HepG2 (cell line): Measurements from ENCODE around the gene NUTF2. TPM values are rescaled to one million over a fixed set of nuclear protein-coding genes. Genes with fewer than 3 reads are reported as not detected.

Source experiments
- BORCS8-MEF2B ChIP-seq: sonication (generic); formaldehyde crosslinking; IDR thresholded peaks from 2 replicates; pipeline ENCODE4 v1.8.0; 2022; ENCODE audit warnings: mild to moderate bottlenecking, missing genetic modification reagents
- IKZF1 ChIP-seq: fragments of 450-650 bp; IDR thresholded peaks from 2 replicates; pipeline ENCODE4 v1.7.1; 2016
- MEF2D ChIP-seq: sonication (generic); formaldehyde crosslinking; IDR thresholded peaks from 2 replicates; pipeline ENCODE4 v1.5.1; 2020; ENCODE audit warnings: mild to moderate bottlenecking, missing genetic modification reagents
- NFE2L1 ChIP-seq: sonication (generic); formaldehyde crosslinking; IDR thresholded peaks from 2 replicates; pipeline ENCODE4 v1.4.0; 2020; ENCODE audit warnings: missing genetic modification reagents, mild to moderate bottlenecking, borderline replicate concordance
- RAD51 ChIP-seq: fragments of 450-650 bp; IDR thresholded peaks from 2 replicates; pipeline ENCODE4 v1.6.1; 2016; ENCODE audit warnings: borderline replicate concordance
- RBFOX2 ChIP-seq: fragments of 200-400 bp; formaldehyde crosslinking; IDR thresholded peaks from 2 replicates; pipeline ENCODE4 v1.6.1; 2017; ENCODE audit warnings: low read depth, mild to moderate bottlenecking, low read length
- TBP ChIP-seq: sonication (generic); formaldehyde crosslinking; IDR thresholded peaks from 2 replicates; pipeline ENCODE4 v1.5.0; 2020; ENCODE audit warnings: missing genetic modification reagents
- TBX3 ChIP-seq: fragments of 450-650 bp; IDR thresholded peaks from 2 replicates; pipeline ENCODE4 v1.6.1; 2017; ENCODE audit warnings: antibody characterized with exemption, mild to moderate bottlenecking, inconsistent platforms, borderline replicate concordance
- THYN1 ChIP-seq: sonication (generic); formaldehyde crosslinking; IDR thresholded peaks from 2 replicates; pipeline ENCODE4 v1.8.1; 2023; ENCODE audit warnings: low read depth, mild to moderate bottlenecking, moderate library complexity, missing genetic modification reagents, borderline replicate concordance
- TOPORS ChIP-seq: sonication (generic); formaldehyde crosslinking; IDR thresholded peaks from 2 replicates; pipeline ENCODE4 v1.8.0; 2023; ENCODE audit warnings: mild to moderate bottlenecking, missing genetic modification reagents
- ZFX ChIP-seq: sonication (generic); formaldehyde crosslinking; IDR thresholded peaks from 2 replicates; pipeline ENCODE4 v1.4.0; 2020; ENCODE audit warnings: mild to moderate bottlenecking, low read depth, missing genetic modification reagents, moderate library complexity
- ZNF382 ChIP-seq: sonication (generic); formaldehyde crosslinking; IDR thresholded peaks from 2 replicates; pipeline ENCODE4 v1.5.0; 2020; ENCODE audit warnings: missing genetic modification reagents, mild to moderate bottlenecking, borderline replicate concordance
- ZNF7 ChIP-seq: IDR thresholded peaks from 2 replicates; pipeline ENCODE4 v1.6.1; 2016; ENCODE audit warnings: missing biosample characterization, missing genetic modification reagents
- polyA plus RNA-seq, 8 experiments: library from polyadenylated mRNA; depleted of rRNA in 3 of 8; stranded (reverse) in 7 of 8; unstranded in 1 of 8; fragments of >200 nt; fragmentation: Illumina TruSeq in 4 of 8; extraction: Trizol in 4 of 8; gene quantifications; 2 replicates each; pipeline versions ENCODE4 v1.2.1 to v1.2.3, GENCODE V29; 2011 to 2016; ENCODE audit warnings: low read depth in 4 of 8, missing spikeins in 1 of 8, mixed read lengths in 1 of 8; ENCODE audit not compliant: insufficient read depth in 1 of 8
- total RNA-seq, 5 experiments: library from RNA; depleted of rRNA; stranded (reverse); fragments of >200 nt; fragmentation: Illumina TruSeq; extraction: Trizol; gene quantifications; 2 replicates each; pipeline ENCODE4 v1.2.3, GENCODE V29; 2016; ENCODE audit warnings: low read depth in 1 of 5
- TF ChIP-seq, protein P1 (sequence below): sonication (generic); formaldehyde crosslinking; IDR thresholded peaks from 2 replicates; pipeline ENCODE4 v1.4.0; 2020; ENCODE audit warnings: mild to moderate bottlenecking, low read depth, missing genetic modification reagents
- TF ChIP-seq, protein P2 (sequence below): sonication (generic); formaldehyde crosslinking; IDR thresholded peaks from 2 replicates; pipeline ENCODE4 v1.4.0; 2020; ENCODE audit warnings: mild to moderate bottlenecking, missing genetic modification reagents
- TF ChIP-seq, protein P3 (sequence below): sonication (generic); formaldehyde crosslinking; IDR thresholded peaks from 2 replicates; pipeline ENCODE4 v1.4.0; 2020; ENCODE audit warnings: missing genetic modification reagents
- TF ChIP-seq, protein P4 (sequence below): sonication (generic); formaldehyde crosslinking; IDR thresholded peaks from 2 replicates; pipeline ENCODE4 v1.4.0; 2020; ENCODE audit warnings: missing genetic modification reagents, mild to moderate bottlenecking, borderline replicate concordance
- TF ChIP-seq, protein P5 (sequence below): sonication (generic); formaldehyde crosslinking; IDR thresholded peaks from 2 replicates; pipeline ENCODE4 v1.4.0; 2020; ENCODE audit warnings: missing genetic modification reagents

Gene NUTF2
- total and polyA plus RNA-seq, 2 of the 13 experiments (the other 11 are each of a cell fraction or from before 2014, with no cell fraction given), result 168 to 214 TPM

DNA sequence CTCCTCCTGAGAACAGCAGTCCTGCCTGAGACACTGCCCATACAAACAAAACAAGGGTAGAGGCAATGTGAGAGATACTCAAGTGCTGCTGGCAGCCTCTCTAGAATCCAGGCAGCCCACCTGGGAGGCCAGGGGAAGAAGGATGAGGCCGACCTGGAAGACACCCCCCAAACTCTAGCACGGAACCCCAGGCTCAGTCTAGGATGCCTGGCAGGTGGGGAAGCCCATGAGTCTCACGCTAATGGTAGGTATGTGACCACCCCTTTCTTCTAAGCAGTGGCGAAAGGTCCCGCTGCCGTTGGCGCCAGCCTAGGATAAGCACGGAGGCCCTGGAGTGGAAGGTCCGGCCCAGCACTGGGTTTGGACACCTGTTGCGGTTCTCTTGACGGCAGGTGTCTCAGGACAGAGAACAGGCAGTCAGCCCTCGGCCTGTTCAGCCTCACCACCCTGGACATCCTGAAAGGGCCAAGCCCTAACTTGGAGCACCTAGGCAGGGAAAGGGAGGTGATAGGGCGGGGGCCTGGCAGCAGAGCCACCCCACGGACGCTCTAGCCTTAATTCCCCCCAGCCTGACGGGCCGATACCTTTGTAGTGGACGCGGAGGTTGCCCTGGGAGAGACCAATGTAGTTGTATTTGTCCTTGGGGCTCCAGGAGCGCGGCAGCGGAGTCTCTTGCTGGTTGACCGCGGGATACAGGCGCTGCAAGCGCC lies 40.9 kb upstream of the NUTF2 start (continued):
- TF ChIP-seq, protein P1, sequence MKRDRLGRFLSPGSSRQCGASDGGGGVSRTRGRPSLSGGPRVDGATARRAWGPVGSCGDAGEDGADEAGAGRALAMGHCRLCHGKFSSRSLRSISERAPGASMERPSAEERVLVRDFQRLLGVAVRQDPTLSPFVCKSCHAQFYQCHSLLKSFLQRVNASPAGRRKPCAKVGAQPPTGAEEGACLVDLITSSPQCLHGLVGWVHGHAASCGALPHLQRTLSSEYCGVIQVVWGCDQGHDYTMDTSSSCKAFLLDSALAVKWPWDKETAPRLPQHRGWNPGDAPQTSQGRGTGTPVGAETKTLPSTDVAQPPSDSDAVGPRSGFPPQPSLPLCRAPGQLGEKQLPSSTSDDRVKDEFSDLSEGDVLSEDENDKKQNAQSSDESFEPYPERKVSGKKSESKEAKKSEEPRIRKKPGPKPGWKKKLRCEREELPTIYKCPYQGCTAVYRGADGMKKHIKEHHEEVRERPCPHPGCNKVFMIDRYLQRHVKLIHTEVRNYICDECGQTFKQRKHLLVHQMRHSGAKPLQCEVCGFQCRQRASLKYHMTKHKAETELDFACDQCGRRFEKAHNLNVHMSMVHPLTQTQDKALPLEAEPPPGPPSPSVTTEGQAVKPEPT (CRISPR knock-in tag), result no peak; the same call in 1 of the 2 replicates
- TF ChIP-seq RAD51 (no peak), TOPORS (CRISPR knock-in tag) (no peak), TBX3 (no peak), ZNF382 (no peak), THYN1 (CRISPR knock-in tag) (no peak), IKZF1 (no peak), NFE2L1 (CRISPR knock-in tag) (0 out of 2 replicates have a peak, but pooled peaks have one; percentile 36), ZFX (CRISPR knock-in tag) (no peak), BORCS8-MEF2B (peak; percentile 33; the same call in 1 of the 2 replicates), ZNF7 (CRISPR knock-in tag) (no peak), RBFOX2 (no peak), MEF2D (CRISPR knock-in tag) (no peak), TBP (0 out of 2 replicates have a peak, but pooled peaks have one; percentile 9)
- TF ChIP-seq, protein P2, sequence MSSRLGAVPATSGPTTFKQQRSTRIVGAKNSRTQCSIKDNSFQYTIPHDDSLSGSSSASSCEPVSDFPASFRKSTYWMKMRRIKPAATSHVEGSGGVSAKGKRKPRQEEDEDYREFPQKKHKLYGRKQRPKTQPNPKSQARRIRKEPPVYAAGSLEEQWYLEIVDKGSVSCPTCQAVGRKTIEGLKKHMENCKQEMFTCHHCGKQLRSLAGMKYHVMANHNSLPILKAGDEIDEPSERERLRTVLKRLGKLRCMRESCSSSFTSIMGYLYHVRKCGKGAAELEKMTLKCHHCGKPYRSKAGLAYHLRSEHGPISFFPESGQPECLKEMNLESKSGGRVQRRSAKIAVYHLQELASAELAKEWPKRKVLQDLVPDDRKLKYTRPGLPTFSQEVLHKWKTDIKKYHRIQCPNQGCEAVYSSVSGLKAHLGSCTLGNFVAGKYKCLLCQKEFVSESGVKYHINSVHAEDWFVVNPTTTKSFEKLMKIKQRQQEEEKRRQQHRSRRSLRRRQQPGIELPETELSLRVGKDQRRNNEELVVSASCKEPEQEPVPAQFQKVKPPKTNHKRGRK (CRISPR knock-in tag), result no peak
- TF ChIP-seq, protein P3, sequence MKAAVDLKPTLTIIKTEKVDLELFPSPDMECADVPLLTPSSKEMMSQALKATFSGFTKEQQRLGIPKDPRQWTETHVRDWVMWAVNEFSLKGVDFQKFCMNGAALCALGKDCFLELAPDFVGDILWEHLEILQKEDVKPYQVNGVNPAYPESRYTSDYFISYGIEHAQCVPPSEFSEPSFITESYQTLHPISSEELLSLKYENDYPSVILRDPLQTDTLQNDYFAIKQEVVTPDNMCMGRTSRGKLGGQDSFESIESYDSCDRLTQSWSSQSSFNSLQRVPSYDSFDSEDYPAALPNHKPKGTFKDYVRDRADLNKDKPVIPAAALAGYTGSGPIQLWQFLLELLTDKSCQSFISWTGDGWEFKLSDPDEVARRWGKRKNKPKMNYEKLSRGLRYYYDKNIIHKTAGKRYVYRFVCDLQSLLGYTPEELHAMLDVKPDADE (CRISPR knock-in tag), result no peak
- TF ChIP-seq, protein P4, sequence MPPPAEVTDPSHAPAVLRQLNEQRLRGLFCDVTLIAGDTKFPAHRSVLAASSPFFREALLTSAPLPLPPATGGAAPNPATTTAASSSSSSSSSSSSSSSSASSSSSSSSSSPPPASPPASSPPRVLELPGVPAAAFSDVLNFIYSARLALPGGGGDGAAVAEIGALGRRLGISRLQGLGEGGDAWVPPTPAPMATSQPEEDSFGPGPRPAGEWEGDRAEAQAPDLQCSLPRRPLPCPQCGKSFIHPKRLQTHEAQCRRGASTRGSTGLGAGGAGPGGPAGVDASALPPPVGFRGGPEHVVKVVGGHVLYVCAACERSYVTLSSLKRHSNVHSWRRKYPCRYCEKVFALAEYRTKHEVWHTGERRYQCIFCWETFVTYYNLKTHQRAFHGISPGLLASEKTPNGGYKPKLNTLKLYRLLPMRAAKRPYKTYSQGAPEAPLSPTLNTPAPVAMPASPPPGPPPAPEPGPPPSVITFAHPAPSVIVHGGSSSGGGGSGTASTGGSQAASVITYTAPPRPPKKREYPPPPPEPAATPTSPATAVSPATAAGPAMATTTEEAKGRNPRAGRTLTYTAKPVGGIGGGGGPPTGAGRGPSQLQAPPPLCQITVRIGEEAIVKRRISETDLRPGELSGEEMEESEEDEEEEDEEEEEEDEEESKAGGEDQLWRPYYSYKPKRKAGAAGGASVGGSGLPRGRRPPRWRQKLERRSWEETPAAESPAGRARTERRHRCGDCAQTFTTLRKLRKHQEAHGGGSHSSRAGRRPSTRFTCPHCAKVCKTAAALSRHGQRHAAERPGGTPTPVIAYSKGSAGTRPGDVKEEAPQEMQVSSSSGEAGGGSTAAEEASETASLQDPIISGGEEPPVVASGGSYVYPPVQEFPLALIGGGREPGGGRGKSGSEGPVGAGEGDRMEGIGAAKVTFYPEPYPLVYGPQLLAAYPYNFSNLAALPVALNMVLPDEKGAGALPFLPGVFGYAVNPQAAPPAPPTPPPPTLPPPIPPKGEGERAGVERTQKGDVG (CRISPR knock-in tag), result no peak
- TF ChIP-seq, protein P5, sequence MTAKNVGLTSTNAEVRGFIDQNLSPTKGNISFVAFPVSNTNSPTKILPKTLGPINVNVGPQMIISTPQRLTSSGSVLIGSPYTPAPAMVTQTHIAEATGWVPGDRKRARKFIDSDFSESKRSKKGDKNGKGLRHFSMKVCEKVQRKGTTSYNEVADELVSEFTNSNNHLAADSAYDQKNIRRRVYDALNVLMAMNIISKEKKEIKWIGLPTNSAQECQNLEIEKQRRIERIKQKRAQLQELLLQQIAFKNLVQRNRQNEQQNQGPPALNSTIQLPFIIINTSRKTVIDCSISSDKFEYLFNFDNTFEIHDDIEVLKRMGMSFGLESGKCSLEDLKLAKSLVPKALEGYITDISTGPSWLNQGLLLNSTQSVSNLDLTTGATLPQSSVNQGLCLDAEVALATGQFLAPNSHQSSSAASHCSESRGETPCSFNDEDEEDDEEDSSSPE (CRISPR knock-in tag), result no peak
